ENCODE results near the gene HTT. TPM values are rescaled to one million over a fixed set of nuclear protein-coding genes. Genes with fewer than 3 reads are reported as not detected.
A peak's percentile ranks its signal among the peaks of the same experiment; 100 is the strongest.

Gene HTT
- 20.7 TPM for polyA plus RNA-seq (2012; ENCODE audit: insufficient read depth, insufficient read length, low read depth)

- Histone ChIP-seq H3K4me3 (ENCODE audit: low read depth, low read length) (peak within 1 kb of the TSS; percentile 93), H3K4me1 (no peaks in the 10 kb centered on the region), H3K27me3 (no peaks in the 10 kb centered on the region), H3K9me3 (no peaks in the 10 kb centered on the region), H3K36me3 (no peaks in the 10 kb centered on the region)
- peak; percentile 99 for DNase-seq
- TF ChIP-seq CTCF (IDR thresholded peaks at IDR 0.05; ENCODE audit: low read depth, low read length), result 0 out of 2 replicates have a peak, but pooled peaks have one; percentile 18
Observed at GRCh38 chr4:3074078-3074845, at the start of gene HTT, which contains the start of gene HTT-AS. TSS of gene HTT (plus strand) at chr4:3074681. CDS start at chr4:3074826, 145 bp downstream. TSS of gene HTT-AS (minus strand) at chr4:3074538.

- H3K4me3 ChIP-seq (ENCODE audit: low read depth, low read length), result no peak overlapping the region
- DNase-seq, result no peak
- H3K4me1 ChIP-seq, result no peaks in the 10 kb centered on the region
- no peak for TF ChIP-seq CTCF (IDR thresholded peaks at IDR 0.05; ENCODE audit: low read depth, low read length)
- H3K27me3 ChIP-seq, result no peaks in the 10 kb centered on the region
- H3K36me3 ChIP-seq, result no peaks in the 10 kb centered on the region
- H3K9me3 ChIP-seq, result no peaks in the 10 kb centered on the region
Observed at GRCh38 chr4:3025881-3026280, 48.6 kb upstream of the HTT start.

- Histone ChIP-seq H3K36me3 (no peaks in the 10 kb centered on the region), H3K4me1 (no peaks in the 10 kb centered on the region), H3K4me3 (ENCODE audit: low read depth, low read length) (no peak overlapping the region), H3K27me3 (no peaks in the 10 kb centered on the region), H3K9me3 (no peaks in the 10 kb centered on the region)
- no peak for DNase-seq
- TF ChIP-seq CTCF (IDR thresholded peaks at IDR 0.05; ENCODE audit: low read depth, low read length), result no peak
Observed at GRCh38 chr4:3026540-3026939, 47.9 kb upstream of the HTT start.

- Histone ChIP-seq H3K36me3 (no peaks in the 10 kb centered on the region), H3K27me3 (no peaks in the 10 kb centered on the region), H3K4me3 (ENCODE audit: low read depth, low read length) (no peak overlapping the region), H3K9me3 (no peaks in the 10 kb centered on the region), H3K4me1 (no peaks in the 10 kb centered on the region)
- TF ChIP-seq CTCF (IDR thresholded peaks at IDR 0.05; ENCODE audit: low read depth, low read length), result no peak
- DNase-seq, result no peak
Observed at GRCh38 chr4:3029464-3029863, 45.0 kb upstream of the HTT start.

- Histone ChIP-seq H3K27me3 (no peaks in the 10 kb centered on the region), H3K9me3 (no peaks in the 10 kb centered on the region), H3K4me3 (ENCODE audit: low read depth, low read length) (no peak overlapping the region), H3K4me1 (no peaks in the 10 kb centered on the region), H3K36me3 (no peaks in the 10 kb centered on the region)
- no peak for TF ChIP-seq CTCF (IDR thresholded peaks at IDR 0.05; ENCODE audit: low read depth, low read length)
- DNase-seq, result no peak
Observed at GRCh38 chr4:3030566-3031356, 43.7 kb upstream of the HTT start.
